ENCODE data around the gene LPO.

GRCh38 chr17:58305626-58306025, 67.2 kb downstream of the LPO start:
- TF ChIP-seq TSHZ2 (CRISPR knock-in tag; IDR thresholded peaks at IDR 0.05): no peak
- no peak for TF ChIP-seq ZNF8 (CRISPR knock-in tag; IDR thresholded peaks at IDR 0.05)
- TF ChIP-seq PATZ1 (CRISPR knock-in tag; IDR thresholded peaks at IDR 0.05; ENCODE audit: borderline replicate concordance): no peak
- TF ChIP-seq CREB5 (CRISPR knock-in tag; IDR thresholded peaks at IDR 0.05; ENCODE audit: low read depth): no peak
- TF ChIP-seq ARNTL (CRISPR knock-in tag; IDR thresholded peaks at IDR 0.05; ENCODE audit: borderline replicate concordance, low read depth): no peak
- TF ChIP-seq TCF4 (CRISPR knock-in tag; IDR thresholded peaks at IDR 0.05; ENCODE audit: borderline replicate concordance): no peak
- TF ChIP-seq ISL1 (CRISPR knock-in tag; IDR thresholded peaks at IDR 0.05): no peak
- no peak for TF ChIP-seq RARB (CRISPR knock-in tag; IDR thresholded peaks at IDR 0.05)
- no peak for TF ChIP-seq PPARA (CRISPR knock-in tag; IDR thresholded peaks at IDR 0.05; ENCODE audit: borderline replicate concordance)
- no peak for TF ChIP-seq ZNF565 (CRISPR knock-in tag; conservative IDR thresholded peaks at IDR 0.05; ENCODE audit: low read depth)
- TF ChIP-seq ESRRG (CRISPR knock-in tag; IDR thresholded peaks at IDR 0.05): no peak
- no peak for TF ChIP-seq BACH2 (CRISPR knock-in tag; IDR thresholded peaks at IDR 0.05; ENCODE audit: borderline replicate concordance)
